Omental fat pad (tissue), 4 donors: ENCODE data around the gene SMG5. TPM values are rescaled to one million over a fixed set of nuclear protein-coding genes. Genes with fewer than 3 reads are reported as not detected.

ENCODE experiments used
- ATAC-seq: fragments of 150-250 bp; one replicate; pipeline ENCODE4 v1.9.1; 2016; ENCODE audit warnings: mild to moderate bottlenecking, moderate library complexity; ENCODE audit not compliant: low FRiP score
- DNase-seq: peaks from one replicate; pipeline ENCODE4 v3.0.0-alpha.2; 2019; ENCODE audit warnings: low spot score
- total RNA-seq, 4 donors: library from RNA; depleted of rRNA; stranded (reverse); fragments of >200 nt; gene quantifications; one replicate each; pipeline ENCODE4 v1.1.0, GENCODE V29; 2016
- TF ChIP-seq, protein P1 (sequence below), 3 donors: fragments of 450-650 bp; IDR thresholded peaks; one replicate each; pipeline ENCODE4 v1.5.1; 2016 to 2017; ENCODE audit warnings: antibody characterized with exemption in 3 of 3, mild to moderate bottlenecking in 3 of 3, moderate library complexity in 2 of 3

Gene SMG5
- total RNA-seq, 4 donors from 2014 or later, result 51.0 to 81.2 (median 53.2) TPM

DNA sequence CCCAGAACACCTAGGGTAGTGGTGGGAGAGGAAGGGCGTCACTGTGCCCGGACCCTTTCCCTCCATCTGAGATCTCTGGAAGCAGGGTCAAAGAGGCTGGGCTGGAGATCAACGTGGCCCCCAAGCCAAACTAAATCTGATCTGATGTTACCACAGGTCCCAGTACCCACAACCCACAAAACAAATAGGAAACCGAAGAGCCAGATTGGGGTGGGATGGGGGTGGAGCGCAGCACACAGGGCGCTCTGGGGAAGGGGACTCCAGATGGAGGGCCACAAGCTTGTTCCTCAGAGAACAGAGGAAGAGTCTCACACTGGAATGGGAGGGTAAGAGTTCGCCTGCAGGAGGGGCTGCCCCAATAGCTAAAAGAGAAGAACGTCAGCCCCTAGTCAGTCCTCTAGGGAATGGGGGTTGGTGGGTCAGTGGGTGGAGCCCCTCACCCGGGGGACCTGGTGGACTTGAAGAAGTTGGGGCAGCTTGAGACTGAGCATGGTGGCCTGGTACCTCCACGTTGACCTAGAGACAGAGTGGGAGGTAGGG lies 36.3 kb downstream of the SMG5 start:
- ATAC-seq (no peak), DNase-seq (no peak)
- TF ChIP-seq, protein P1, sequence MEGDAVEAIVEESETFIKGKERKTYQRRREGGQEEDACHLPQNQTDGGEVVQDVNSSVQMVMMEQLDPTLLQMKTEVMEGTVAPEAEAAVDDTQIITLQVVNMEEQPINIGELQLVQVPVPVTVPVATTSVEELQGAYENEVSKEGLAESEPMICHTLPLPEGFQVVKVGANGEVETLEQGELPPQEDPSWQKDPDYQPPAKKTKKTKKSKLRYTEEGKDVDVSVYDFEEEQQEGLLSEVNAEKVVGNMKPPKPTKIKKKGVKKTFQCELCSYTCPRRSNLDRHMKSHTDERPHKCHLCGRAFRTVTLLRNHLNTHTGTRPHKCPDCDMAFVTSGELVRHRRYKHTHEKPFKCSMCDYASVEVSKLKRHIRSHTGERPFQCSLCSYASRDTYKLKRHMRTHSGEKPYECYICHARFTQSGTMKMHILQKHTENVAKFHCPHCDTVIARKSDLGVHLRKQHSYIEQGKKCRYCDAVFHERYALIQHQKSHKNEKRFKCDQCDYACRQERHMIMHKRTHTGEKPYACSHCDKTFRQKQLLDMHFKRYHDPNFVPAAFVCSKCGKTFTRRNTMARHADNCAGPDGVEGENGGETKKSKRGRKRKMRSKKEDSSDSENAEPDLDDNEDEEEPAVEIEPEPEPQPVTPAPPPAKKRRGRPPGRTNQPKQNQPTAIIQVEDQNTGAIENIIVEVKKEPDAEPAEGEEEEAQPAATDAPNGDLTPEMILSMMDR (IDR thresholded peaks at IDR 0.05), result no peak

GRCh38 chr1:156245451-156246232 lies 37.0 kb downstream of the SMG5 start:
- ATAC-seq (no peak), DNase-seq (no peak)
- TF ChIP-seq, protein P1 (IDR thresholded peaks at IDR 0.05), result no peak

DNA sequence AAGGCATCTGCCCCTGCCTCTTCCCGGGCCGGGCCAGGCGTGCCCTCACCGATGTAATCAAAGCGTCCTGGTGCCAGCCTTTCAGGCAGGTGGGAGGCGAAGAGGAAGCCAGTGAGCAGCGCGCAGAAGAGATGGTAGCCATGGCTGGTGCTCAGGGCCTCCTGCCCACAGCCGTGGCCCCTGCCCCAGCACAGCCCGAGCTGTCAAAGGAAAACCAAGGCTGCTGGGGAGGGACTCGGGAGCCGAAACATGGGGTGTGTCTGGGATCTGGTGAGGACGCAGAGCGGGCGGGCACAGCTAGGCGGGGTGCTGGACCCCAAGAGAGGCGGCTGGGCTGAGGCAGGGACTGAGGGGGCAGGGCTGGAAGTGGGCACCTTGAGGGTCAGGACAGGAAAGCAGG lies 37.9 kb downstream of the SMG5 start:
- no peak for DNase-seq

GRCh38 chr1:156244126-156244525 lies 38.5 kb downstream of the SMG5 start:
- ATAC-seq, result no peak

More for the DNA sequence above, 37.9 kb downstream of the SMG5 start:
- no peak for ATAC-seq
- TF ChIP-seq, protein P1 (IDR thresholded peaks at IDR 0.05), result no peak

GRCh38 chr1:156242738-156243137 lies 39.9 kb downstream of the SMG5 start:
- TF ChIP-seq, protein P1 (IDR thresholded peaks at IDR 0.05), result no peak
- ATAC-seq, result no peak
- DNase-seq, result no peak

More at GRCh38 chr1:156244126-156244525, 38.5 kb downstream of the SMG5 start:
- TF ChIP-seq, protein P1 (IDR thresholded peaks at IDR 0.05), result no peak
- no peak for DNase-seq

DNA sequence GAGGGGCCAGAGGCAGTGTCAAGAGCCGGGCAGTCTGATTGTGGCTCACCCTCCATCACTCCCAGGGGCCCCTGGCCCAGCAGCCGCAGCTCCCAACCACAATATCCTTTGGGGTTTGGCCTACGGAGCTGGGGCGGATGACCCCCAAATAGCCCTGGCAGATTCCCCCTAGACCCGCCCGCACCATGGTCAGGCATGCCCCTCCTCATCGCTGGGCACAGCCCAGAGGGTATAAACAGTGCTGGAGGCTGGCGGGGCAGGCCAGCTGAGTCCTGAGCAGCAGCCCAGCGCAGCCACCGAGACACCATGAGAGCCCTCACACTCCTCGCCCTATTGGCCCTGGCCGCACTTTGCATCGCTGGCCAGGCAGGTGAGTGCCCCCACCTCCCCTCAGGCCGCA lies 40.7 kb downstream of the SMG5 start, which contains the start of gene BGLAP:
TSS of gene BGLAP (plus strand) at position 259 of the 400 bp plus-strand sequence. CDS start at position 307, 48 bp downstream.
- ATAC-seq, result no peak
- TF ChIP-seq, protein P1 (IDR thresholded peaks at IDR 0.05), result no peak
- no peak for DNase-seq
